AG09309 (cell line): ENCODE results near the gene PCDHGC5.

Experiments used
- DNase-seq: peaks from one replicate; pipeline ENCODE4 v3.0.0-alpha.2; 2010; ENCODE audit warnings: low read depth
- H3K4me3 ChIP-seq: 2 replicates; pipeline ENCODE4 v1.5.1; 2011; ENCODE audit warnings: mild to moderate bottlenecking, low read depth, low read length, moderate library complexity; ENCODE audit not compliant: control insufficient read depth
- TF ChIP-seq, protein P1 (sequence below): IDR thresholded peaks from 2 replicates; pipeline ENCODE4 v1.5.1; 2011; ENCODE audit warnings: mild to moderate bottlenecking, low read depth, low read length, inconsistent platforms; ENCODE audit not compliant: insufficient read depth, control insufficient read depth; ENCODE audit errors: missing control alignments

PCDHGC5 gene

DNA sequence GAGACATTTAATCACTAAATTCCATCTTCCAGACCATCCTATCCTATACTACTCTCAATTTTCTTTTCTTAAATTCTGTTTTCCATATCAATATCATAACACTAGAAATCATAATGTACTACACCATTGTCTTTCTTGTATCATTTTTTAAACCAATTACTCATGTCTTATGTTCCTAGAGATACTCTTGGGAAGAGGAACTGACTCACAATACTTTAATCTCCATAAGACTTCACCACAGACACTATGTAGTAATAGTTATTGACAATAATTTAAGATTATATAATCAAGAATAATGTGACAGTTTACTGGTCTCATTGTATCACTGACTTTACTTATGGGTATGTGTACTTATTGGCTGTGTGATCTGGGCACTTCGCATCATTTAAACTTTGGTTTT lies 43.8 kb downstream of the PCDHGC5 start:
- no peak overlapping the region for H3K4me3 ChIP-seq
- TF ChIP-seq, protein P1, sequence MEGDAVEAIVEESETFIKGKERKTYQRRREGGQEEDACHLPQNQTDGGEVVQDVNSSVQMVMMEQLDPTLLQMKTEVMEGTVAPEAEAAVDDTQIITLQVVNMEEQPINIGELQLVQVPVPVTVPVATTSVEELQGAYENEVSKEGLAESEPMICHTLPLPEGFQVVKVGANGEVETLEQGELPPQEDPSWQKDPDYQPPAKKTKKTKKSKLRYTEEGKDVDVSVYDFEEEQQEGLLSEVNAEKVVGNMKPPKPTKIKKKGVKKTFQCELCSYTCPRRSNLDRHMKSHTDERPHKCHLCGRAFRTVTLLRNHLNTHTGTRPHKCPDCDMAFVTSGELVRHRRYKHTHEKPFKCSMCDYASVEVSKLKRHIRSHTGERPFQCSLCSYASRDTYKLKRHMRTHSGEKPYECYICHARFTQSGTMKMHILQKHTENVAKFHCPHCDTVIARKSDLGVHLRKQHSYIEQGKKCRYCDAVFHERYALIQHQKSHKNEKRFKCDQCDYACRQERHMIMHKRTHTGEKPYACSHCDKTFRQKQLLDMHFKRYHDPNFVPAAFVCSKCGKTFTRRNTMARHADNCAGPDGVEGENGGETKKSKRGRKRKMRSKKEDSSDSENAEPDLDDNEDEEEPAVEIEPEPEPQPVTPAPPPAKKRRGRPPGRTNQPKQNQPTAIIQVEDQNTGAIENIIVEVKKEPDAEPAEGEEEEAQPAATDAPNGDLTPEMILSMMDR, result no peak
- DNase-seq, result no peak

- no peak for DNase-seq
- no peak overlapping the region for H3K4me3 ChIP-seq
- TF ChIP-seq, protein P1, result no peak
Observed at GRCh38 chr5:141533897-141534296, 45.0 kb downstream of the PCDHGC5 start.

DNA sequence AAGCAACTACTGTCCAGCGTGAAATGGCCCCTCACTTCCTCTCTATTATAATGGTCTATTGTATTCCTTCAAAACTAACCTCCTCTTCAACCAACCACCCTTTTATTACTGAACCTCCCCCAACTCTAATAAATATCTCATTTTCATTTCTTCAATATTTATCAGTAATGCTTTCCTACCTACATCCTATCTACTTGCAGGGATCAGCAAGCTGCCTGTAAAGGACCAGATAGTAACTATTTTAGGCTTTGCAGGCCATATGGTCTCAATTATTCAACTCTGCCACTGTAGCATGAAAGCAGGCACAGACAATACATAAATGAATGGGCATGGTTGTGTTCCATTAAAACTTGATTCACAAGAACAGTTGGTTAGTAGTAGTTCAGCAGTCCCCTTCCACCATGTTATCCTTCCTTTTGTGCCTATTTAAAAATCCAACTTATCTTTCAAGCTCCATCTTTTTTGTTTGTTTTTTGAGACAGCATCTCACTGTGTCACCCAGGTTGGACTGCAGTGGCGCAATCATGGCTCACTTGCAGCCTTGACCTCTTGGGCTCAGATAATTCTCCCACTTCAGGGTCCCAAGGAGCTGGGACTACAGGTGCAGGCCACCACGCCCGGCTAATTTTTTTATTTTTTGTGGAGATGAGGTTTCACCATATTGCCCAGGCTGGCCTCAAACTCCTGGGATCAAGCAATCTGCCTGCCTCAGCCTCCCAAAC lies 45.8 kb downstream of the PCDHGC5 start:
- H3K4me3 ChIP-seq, result no peak overlapping the region
- DNase-seq, result no peak
- TF ChIP-seq, protein P1, result no peak
